Body of pancreas (tissue), 4 donors: ENCODE data around the gene HMSD. TPM values are rescaled to one million over a fixed set of nuclear protein-coding genes. Genes with fewer than 3 reads are reported as not detected.

ENCODE experiments used
- ATAC-seq: fragments of 150-250 bp; one replicate; pipeline ENCODE4 v1.9.1; 2016
- DNase-seq, 4 donors: peaks; one replicate each; pipeline ENCODE4 v3.0.0-alpha.2; 2019
- H3K27ac ChIP-seq, 4 donors: fragments of 200-600 bp; sonication (generic); 1 replicate in 3 of 4; 2 replicates in 1 of 4; pipeline versions ENCODE4 v1.5.1 to v1.6.1; 2016 to 2019; ENCODE audit warnings: mild to moderate bottlenecking in 1 of 4, mixed read lengths in 1 of 4, moderate library complexity in 1 of 4
- H3K27me3 ChIP-seq, 2 donors: fragments of 200-600 bp; sonication (generic); one replicate each; pipeline ENCODE4 v1.6.0; 2016; ENCODE audit warnings: mild to moderate bottlenecking in 1 of 2
- H3K36me3 ChIP-seq, 2 donors: fragments of 200-600 bp; sonication (generic); replicated peaks in 1 of 2; 2 replicates each; pipeline ENCODE4 v1.5.1; 2016; ENCODE audit warnings: low read depth in 2 of 2; ENCODE audit not compliant: insufficient read depth in 1 of 2
- H3K4me1 ChIP-seq: fragments of 200-600 bp; sonication (generic); one replicate; pipeline ENCODE4 v1.6.0; 2016
- H3K4me3 ChIP-seq, 2 donors: fragments of 200-600 bp; sonication (generic); 1 replicate in 1 of 2; 2 replicates in 1 of 2; pipeline ENCODE4 v1.5.1; 2016 to 2019
- H3K9me3 ChIP-seq, 3 donors: fragments of 200-600 bp; sonication (generic); 1 replicate in 2 of 3; 2 replicates in 1 of 3; pipeline ENCODE4 v1.5.1; 2016
- POLR2A ChIP-seq, 3 donors: fragments of 450-650 bp; IDR thresholded peaks; one replicate each; pipeline ENCODE4 v1.6.1; 2016; ENCODE audit warnings: antibody characterized with exemption in 3 of 3, mild to moderate bottlenecking in 2 of 3
- WGBS, 2 donors: methylation state at CpG; one replicate each; pipeline ENCODE4 v1.1.5; 2017; 5-methylcytosine and 5-hydroxymethylcytosine counted together
- intact Hi-C: fragments of 100-400 bp; cut with DNase I; formaldehyde crosslinking; loops from one replicate; pipeline ENCODE4 v1.15.1; 2023
- total RNA-seq, 2 donors: library from RNA; depleted of rRNA; stranded (reverse); fragments of >200 nt; gene quantifications; one replicate each; pipeline ENCODE4 v1.1.0, GENCODE V29; 2016
- TF ChIP-seq, protein P1 (sequence below), 7 experiments: fragments of 450-650 bp in 4 of 7; fragments of 200-600 bp in 3 of 7; sonication (generic) in 3 of 7; IDR thresholded peaks; one replicate each; pipeline ENCODE4 v1.5.1; 2016 to 2019; ENCODE audit warnings: antibody characterized with exemption in 7 of 7

The HMSD gene
- total RNA-seq, 2 donors from 2014 or later = not detected

DNA sequence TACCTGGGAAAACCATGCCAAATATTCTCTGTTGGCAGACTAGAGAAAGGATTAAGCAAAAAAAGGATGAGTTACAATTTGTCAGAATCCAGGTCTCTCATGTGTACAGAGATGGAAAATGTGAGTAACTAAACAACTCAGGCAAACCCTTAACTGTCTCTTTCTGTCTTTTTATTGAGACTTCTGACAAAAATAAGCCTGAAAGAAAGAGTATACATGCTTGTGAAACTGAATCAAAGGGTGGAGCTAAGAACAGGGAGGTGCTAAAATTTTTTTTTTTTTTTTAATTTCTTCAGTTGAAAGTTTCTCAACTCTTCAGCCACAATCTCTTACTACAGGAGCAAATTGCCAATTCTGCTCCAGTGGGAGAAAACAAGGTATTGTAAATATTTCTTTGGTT lies 41.4 kb upstream of the HMSD start, which contains the start of gene SERPINB10:
SERPINB10 (plus strand) TSS at position 295 of the 400 bp plus-strand sequence. CDS start 7,553 bp downstream, outside the sequence.
- no peak within 1 kb of the TSS for H3K4me3 ChIP-seq
- no peak within 1 kb of the TSS for H3K27ac ChIP-seq
- H3K4me1 ChIP-seq = no peaks in the 10 kb centered on the region
- H3K36me3 ChIP-seq = no peaks in the 10 kb centered on the region
- H3K27me3 ChIP-seq = no peaks in the 10 kb centered on the region
- intact Hi-C loops = no loop called here
- ATAC-seq (no peak), DNase-seq (no peak)
- no peaks in the 10 kb centered on the region for H3K9me3 ChIP-seq
- no peak for TF ChIP-seq POLR2A (IDR thresholded peaks at IDR 0.05)
- TF ChIP-seq, protein P1, sequence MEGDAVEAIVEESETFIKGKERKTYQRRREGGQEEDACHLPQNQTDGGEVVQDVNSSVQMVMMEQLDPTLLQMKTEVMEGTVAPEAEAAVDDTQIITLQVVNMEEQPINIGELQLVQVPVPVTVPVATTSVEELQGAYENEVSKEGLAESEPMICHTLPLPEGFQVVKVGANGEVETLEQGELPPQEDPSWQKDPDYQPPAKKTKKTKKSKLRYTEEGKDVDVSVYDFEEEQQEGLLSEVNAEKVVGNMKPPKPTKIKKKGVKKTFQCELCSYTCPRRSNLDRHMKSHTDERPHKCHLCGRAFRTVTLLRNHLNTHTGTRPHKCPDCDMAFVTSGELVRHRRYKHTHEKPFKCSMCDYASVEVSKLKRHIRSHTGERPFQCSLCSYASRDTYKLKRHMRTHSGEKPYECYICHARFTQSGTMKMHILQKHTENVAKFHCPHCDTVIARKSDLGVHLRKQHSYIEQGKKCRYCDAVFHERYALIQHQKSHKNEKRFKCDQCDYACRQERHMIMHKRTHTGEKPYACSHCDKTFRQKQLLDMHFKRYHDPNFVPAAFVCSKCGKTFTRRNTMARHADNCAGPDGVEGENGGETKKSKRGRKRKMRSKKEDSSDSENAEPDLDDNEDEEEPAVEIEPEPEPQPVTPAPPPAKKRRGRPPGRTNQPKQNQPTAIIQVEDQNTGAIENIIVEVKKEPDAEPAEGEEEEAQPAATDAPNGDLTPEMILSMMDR (IDR thresholded peaks at IDR 0.05) = no peak

DNA sequence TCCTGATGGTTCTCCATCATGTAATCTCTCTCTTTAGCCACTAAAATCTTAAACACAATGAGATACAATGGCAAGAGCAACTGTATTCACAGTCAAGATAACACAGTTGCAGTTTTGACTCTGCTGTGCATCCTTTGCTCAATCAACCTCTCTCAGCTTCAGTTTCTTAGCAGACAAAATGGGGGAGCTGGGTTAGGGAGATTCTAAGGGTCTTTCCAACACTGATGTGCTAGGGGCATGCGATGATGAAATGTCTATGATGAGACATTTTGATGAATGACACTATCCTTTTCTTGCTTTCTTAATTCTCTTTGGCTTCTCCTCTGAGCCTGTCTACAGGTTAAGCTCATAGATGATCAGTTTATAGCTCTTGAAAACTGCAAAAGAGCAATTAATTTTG lies 40.2 kb upstream of the HMSD start:
- no peak for TF ChIP-seq POLR2A (IDR thresholded peaks at IDR 0.05)
- Histone ChIP-seq H3K27me3 (no peaks in the 10 kb centered on the region), H3K36me3 (no peaks in the 10 kb centered on the region), H3K27ac (no peak overlapping the region), H3K9me3 (no peaks in the 10 kb centered on the region), H3K4me3 (no peak overlapping the region), H3K4me1 (no peaks in the 10 kb centered on the region)
- 68 to 88% methylated on average over 1 of the region's 1 CpG for WGBS, 2 donors
- DNase-seq = no peak
- ATAC-seq = no peak
- intact Hi-C loops = no loop called here

DNA sequence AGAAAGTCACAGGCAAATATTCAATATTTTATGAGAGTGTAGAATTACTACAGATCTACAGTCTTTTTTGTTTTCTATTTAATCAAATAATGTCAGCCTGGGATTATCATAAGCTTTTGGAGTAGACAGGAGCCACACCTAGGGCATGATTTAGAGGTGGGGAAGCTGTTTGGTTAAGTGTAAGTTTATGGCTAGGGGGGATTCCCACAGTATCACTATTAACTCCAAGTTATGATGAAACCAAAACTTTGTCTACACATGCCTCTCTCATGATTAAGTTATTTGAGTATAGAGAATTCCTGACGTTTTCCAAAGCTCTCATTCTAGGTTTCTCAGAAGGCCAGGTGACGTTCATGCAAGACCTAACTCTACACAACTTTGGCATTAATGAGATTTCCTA lies 39.2 kb upstream of the HMSD start:
- H3K27me3 ChIP-seq = no peaks in the 10 kb centered on the region
- DNase-seq (no peak), ATAC-seq (no peak)
- no peak overlapping the region for H3K27ac ChIP-seq
- no peaks in the 10 kb centered on the region for H3K36me3 ChIP-seq
- TF ChIP-seq POLR2A (IDR thresholded peaks at IDR 0.05) = no peak
- no peaks in the 10 kb centered on the region for H3K9me3 ChIP-seq
- WGBS, 2 donors = 51 to 66% methylated on average over 2 of the region's 2 CpGs
- H3K4me1 ChIP-seq = no peaks in the 10 kb centered on the region
- H3K4me3 ChIP-seq = no peak overlapping the region
- intact Hi-C loops = no loop called here

DNA sequence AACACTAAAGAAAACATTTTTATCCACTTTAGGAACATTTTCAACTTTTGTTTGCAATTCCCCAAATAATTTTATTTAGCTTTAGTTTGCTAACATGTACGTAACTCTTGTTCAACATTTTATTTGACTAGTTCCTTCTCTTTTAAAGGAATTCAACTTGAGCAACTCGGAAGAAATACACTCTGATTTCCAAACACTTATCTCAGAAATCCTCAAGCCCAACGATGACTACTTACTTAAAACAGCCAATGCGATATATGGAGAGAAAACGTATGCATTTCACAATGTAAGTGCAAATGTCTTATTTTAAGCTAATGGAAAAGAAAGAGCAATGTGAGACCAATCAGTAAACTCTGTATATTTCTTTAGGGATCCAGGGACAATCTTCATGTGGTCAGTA lies 31.3 kb upstream of the HMSD start:
- Histone ChIP-seq H3K27me3 (no peaks in the 10 kb centered on the region), H3K9me3 (no peaks in the 10 kb centered on the region), H3K4me3 (no peak overlapping the region), H3K27ac (no peak overlapping the region), H3K4me1 (no peaks in the 10 kb centered on the region), H3K36me3 (no peaks in the 10 kb centered on the region)
- no peak for ATAC-seq
- TF ChIP-seq POLR2A (IDR thresholded peaks at IDR 0.05) = no peak
- TF ChIP-seq, protein P1 (IDR thresholded peaks at IDR 0.05) = no peak
- WGBS, 2 donors = 71 to 86% methylated on average over 5 of the region's 5 CpGs
- no peak for DNase-seq
- intact Hi-C loops = no loop called here

DNA sequence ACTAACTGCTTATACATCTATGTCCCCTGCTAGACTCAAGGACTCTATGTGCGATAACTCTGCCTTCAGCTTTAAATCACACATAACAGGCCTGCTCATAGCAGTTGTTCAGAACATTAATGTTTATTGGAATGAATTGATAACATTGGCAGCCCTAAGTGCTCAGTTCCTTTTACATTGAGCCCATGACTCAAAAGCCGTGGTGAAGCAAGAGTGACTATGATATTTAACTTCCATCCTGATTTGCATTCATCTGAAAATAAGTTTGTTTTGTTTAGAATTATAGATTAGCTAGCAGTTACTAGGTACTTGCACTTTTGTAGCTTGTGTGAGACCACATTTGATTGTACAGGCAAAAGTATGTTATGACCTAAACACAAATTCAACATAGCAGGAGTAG lies 27.1 kb upstream of the HMSD start:
- Histone ChIP-seq H3K36me3 (no peaks in the 10 kb centered on the region), H3K27me3 (no peaks in the 10 kb centered on the region), H3K4me3 (no peak overlapping the region), H3K9me3 (no peaks in the 10 kb centered on the region), H3K27ac (no peak overlapping the region), H3K4me1 (no peaks in the 10 kb centered on the region)
- no peak for ATAC-seq
- WGBS, 2 donors = 86 to 88% methylated on average over 2 of the region's 2 CpGs
- TF ChIP-seq, protein P1 (IDR thresholded peaks at IDR 0.05) = no peak
- TF ChIP-seq POLR2A (IDR thresholded peaks at IDR 0.05) = no peak
- intact Hi-C loops = no loop called here
- DNase-seq = no peak

DNA sequence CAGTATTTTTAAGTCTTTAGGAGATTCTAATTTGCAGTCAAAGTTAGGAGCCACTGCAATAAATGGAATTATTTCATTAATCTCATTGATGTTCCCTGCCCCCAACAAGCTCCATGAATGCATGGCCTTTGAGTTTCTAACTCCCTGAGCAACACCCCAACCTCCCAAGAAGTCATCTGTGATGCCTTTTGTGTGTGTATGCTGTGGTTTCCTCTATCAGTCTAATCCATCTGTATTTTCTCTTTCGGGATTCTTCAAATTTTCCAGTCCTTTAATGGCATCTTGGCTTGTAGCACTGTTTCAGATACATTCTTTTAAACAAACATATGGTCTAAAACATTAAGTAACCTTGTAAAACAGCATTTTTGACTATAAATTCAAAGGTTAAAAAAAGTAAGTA lies 24.6 kb upstream of the HMSD start:
- DNase-seq (no peak), ATAC-seq (no peak)
- Histone ChIP-seq H3K4me3 (no peak overlapping the region), H3K4me1 (no peaks in the 10 kb centered on the region), H3K9me3 (no peaks in the 10 kb centered on the region), H3K27me3 (no peaks in the 10 kb centered on the region), H3K27ac (no peak overlapping the region), H3K36me3 (no peaks in the 10 kb centered on the region)
- WGBS, 2 donors = 63 to 86% methylated on average over 1 of the region's 1 CpG
- intact Hi-C loops = no loop called here
- no peak for TF ChIP-seq POLR2A (IDR thresholded peaks at IDR 0.05)
- TF ChIP-seq, protein P1 (IDR thresholded peaks at IDR 0.05) = no peak
